ENCODE measurements around the gene NOD2.

NOD2 gene

DNA sequence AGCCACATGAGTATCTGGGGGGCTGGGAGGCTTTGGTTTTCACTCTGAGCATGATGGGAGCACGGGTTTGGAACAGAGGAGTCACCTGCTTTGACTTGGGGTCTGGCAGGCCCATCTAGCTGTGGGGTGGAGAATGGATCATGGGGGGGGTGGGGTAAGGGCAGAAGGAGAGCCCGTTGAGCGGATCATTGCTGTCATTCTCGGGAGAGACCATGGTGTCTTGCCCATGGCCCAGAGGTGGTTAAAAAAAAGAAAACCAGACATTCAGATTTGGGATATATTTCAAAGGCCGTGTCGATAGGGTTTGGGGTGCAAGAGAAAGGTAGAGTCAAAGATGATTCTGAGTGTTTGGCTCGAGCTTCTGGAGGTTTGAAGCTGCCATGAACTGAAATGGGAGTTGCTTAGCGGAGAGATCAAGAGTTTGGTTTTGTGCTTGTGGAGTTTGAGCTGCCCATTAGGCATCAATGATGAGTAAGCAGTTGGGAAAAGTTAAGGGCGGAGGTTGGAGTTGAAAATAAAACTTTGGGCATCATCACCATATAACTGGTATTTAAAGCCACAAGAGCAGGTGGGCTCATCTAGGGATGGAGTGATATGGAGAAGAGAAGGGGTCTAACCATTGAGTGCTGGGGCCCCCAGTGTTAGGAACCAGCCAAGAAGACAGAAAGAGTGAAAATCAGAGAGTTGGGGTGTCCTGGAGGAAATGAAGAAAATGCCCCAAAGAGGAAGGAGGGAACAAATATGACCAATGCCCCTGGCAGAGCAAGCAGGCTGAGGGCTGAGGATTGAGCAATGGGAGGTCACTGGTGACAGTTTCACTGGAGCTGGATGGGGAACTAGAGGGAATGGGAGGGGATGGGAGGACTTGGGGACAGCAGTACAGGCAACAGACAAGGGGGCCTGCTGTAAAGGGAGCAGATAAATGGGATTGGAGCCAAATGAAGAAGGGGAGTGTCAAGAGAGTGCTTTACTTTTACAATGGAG lies 1.9 kb downstream of the NOD2 start:
- DNase-seq: no peak

DNA sequence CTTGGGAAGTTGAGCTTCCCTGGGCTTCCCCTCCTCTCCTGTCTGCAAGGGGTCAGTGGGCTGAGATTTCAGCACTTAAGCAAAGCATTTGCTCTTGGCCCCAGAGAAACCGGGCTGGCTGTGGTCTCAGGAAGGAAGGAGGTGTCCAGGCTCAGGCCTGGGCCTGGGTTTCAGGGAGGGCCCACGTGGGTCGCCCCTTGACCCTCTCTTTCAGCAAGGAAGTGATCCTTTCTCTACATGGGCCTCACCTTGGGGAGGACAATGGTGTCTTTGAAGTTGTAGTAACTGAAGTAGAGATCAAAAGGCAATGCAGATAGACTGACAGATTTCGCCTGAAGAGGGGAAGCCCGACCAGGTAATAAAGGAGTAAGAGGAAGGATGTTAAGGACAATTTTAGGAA lies 2.7 kb downstream of the NOD2 start:
- no peak for DNase-seq

DNA sequence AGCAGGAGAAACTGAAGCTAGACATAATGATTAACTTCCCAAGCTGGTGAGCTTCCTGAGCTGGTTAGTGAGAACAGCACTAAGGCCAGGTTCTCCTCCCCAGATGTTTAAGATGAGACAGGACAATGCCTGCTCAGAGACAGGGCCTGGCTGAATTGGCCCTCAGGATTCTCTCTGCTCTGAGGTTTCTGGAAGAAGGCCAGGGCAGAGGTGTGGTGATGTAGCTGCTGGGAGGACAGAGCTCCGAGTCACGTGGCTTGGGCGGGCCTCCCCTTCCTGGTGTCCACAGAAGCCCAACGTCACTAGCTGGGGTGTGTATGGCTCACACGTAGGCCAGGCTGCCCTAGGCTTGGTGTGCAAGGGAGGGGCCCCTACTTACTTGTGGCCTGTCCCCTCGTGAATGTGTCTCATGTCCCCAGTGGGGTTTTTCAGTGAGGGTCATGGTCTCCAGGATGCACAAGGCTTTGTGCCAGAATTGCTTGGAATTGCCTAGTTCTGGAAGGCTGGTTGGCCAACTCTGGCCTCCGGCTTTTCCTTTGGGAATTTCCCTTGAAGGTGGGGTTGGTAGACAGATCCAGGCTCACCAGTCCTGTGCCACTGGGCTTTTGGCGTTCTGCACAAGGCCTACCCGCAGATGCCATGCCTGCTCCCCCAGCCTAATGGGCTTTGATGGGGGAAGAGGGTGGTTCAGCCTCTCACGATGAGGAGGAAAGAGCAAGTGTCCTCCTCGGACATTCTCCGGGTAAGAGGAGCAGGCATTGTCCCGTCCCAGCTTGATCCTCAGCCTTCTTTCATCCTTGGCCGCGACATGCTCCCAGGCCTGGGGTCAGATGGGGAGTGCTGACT lies 3.4 kb downstream of the NOD2 start:
- DNase-seq: no peak

DNA sequence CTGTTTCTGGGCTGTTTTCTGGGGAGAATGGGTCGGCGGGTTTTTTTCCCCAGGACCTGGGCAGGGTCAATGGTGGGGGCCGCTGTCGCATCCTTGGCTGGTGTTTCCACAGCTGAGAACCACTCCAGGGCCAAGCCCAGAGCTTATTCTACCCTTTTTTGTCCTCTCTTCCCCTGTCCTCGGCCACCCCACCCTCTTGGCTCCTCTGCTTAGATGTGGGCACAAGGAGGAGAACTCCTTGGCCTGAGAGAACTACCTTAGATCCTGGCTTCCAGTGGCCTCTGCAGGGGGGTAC lies 4.0 kb downstream of the NOD2 start:
- no peak for DNase-seq

DNA sequence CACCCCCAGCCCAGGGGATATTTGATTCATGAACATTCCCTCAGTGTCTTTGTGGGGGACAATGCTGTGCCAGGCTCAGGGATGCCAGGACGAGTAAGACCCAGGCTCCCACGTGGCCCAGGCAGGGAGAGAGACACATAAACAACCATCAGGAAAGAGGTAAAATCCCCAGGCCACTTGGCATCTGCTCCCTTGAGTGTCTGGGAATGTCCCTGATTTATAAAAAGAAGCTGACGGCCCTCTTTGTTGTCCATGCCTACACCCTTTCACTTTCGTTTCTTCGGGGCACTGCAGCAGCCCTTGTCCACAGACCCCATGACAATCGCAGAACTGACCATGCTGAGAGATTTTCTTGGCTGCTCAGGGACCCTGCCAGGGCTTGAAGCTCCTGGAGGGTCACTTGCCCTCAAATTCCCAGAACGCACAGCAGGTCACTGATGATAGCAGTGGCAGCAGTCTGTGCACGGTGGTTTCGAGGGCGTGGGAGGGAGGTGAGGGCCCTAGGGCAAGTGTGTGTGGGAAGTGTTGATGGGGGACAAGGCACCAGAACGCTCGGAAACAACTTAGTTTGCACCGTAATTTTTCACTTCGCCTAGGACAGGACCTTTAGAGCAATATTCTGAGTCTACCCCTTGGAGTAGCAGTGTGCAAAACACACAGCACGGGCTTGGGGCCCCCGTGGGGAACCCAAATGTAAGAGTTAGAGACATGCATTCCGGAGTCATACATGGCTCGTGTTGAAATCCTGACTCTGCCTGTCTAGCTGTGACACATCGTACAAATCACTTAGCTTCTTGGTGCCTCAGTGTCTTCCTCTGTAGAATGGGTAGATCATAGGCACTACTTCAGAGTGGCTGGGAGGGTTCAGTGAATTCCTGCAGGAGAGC lies 4.7 kb downstream of the NOD2 start:
- no peak for DNase-seq

DNA sequence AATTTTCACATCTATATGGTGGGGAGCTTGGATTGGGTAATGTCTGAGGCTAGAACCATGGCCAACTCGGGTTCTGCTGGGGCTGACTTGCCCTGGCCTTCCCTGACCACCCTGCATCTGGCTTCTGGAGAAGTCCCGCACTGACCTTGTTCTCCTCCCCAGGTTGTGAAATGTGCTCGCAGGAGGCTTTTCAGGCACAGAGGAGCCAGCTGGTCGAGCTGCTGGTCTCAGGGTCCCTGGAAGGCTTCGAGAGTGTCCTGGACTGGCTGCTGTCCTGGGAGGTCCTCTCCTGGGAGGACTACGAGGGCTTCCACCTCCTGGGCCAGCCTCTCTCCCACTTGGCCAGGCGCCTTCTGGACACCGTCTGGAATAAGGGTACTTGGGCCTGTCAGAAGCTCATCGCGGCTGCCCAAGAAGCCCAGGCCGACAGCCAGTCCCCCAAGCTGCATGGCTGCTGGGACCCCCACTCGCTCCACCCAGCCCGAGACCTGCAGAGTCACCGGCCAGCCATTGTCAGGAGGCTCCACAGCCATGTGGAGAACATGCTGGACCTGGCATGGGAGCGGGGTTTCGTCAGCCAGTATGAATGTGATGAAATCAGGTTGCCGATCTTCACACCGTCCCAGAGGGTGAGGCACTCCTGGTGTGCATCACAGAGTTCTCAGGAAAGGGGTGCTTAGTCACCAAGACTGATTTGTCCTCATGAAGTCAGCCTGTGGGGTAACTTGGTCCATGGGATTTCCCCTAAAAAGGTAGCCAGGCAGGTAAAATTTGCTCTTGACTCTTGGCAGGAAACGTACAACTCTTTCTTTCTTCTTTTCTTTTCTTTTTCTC lies 6.1 kb downstream of the NOD2 start:
- DNase-seq: peak; percentile 50

DNA sequence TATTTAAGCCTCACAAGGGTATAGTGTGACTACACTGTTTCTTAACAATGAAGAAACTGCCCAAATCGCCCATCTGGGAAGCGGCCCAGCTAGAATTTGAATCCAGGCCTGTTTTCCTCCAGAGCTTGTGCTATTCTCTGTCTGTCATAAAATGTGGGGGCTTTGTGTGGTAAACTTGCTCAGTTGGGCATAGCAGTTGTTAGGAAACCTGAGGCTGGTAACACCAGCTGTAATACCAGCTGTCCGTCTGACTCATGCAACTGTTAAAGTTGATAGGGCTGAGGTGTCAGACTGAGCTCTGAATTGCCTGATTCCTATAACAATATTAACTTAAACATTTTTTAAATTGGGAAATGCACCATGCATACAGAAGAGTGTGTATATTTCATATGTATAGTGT lies 9.3 kb downstream of the NOD2 start:
- DNase-seq: no peak

DNA sequence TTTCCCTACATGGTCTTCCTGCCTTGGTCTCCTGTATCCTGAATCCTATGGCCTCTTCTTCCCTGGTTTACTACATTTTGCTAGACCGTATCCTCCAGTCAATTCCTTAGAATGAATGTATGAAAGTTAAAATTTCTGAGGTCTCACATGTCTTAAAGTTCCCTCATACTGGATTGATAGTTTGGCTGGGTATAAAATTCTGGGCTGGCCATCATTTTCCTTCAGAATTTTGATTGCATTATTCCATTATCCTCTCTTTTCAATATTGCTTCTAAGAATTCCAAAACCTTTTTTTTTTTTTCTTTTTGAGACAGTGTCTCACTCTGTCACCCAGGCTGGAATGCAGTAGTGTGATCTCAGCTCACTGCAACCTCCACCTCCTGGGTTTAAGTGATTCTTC lies 10.8 kb downstream of the NOD2 start:
- no peak for DNase-seq

DNA sequence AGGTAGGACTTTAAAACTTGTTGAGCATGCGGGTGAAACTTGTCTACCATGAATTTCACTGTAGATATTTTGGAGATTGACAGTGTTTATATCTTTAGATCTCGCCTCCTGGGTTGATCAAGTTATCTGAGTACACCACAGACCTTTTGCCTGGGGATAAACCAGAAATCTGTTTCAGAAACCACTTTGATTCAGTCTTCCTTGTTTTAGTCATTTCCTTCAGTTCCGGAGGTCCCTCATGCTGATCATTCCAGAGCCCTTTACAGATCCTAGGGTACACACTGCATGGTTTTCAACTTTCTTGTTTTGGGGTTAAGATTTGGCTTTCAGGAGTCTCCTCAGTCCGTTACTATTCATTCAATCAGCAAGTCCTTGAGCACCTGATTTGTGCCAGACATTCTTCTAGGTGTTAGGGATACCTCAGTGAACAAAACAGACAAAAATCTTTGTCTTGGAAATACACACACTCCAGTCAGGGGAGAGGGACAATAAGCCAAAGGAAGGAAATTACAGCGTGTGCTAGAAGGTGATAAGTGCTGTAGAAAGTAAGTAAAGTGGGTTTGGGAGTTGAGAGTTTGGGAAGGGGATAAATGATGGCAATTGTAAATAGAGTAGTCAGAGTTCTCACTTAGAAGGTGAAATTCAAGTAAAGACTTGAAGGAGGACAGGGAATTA lies 12.2 kb downstream of the NOD2 start:
- DNase-seq: no peak

DNA sequence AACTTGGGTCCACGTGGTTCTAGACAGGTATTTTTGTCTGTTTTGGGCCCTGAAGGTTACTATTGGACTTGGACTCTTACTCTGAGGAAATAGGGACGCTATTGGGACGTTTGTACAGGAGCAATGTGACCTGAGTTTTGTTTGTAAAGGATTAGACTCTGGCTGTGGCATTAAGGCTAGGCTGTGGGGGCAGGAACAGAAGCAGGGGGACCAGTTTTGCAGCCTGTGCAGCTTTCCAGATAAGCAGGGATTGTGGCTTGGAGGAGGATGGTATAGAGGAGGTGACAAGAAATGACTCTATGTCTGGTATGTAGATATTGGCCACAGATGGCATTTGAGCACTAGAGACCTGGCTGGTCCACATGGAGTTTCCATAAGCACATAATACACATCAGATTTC lies 12.8 kb downstream of the NOD2 start:
- DNase-seq: no peak

DNA sequence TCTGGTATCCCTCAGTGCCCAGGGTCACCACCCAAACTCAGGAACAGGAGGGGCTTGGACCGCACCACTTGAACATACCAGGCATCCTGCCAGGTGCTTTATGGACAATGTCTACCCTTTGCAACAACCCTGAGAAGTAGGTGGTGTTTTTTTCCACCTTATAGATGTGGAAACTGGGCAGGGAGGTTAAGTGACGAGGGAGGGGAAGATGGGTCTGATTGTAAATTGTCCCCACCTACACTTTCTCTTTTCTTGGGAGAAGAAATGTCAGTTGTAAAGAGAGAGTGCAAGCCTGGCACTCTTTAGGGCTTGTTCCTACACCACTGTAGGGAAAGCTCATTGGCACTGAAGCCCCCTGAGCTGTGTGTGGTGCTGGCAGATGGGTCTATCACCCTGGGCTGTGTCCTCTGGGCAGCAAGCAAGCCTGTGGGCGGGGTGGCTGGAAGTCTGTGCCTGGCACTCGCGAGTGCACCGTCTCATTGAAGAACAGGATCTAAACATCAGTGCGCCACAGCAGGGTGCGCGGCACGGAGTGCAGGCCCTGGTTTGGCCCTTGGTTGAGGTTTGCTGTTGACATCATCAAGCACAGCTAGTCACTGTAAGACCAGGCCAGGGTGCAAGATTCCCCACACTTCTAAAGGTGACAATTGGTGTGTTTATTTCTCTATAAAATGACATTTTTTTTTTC lies 15.1 kb downstream of the NOD2 start:
- no peak for DNase-seq

DNA sequence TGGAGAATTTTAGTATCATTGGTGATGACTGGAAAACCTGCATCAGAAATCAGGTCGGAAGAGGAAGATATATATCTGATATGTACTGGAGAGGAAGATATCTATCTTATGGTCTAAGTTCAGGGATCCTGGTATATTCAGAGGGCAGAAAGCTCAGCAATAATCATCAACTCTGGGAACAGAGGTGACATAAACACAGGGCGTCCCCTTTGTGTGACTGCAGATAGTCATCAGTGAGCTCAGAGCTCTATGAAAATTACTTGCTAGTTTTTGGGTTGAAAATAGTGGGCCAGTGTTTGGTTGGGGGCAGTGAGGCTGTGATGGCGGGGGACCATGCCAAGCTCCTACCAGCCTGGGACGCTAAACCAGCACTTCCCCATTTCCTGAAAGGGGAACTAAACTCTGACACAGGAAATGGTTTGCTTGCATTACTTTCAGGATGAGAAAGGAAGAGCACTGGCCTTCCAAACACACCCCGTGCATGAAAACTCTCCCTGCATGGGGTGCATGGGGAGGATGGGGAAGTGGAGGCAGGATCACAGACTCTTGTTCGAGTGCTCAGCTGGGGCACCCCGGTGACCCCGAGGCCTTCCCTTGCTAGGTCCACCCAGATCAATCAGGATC lies 15.8 kb downstream of the NOD2 start:
- DNase-seq: no peak

DNA sequence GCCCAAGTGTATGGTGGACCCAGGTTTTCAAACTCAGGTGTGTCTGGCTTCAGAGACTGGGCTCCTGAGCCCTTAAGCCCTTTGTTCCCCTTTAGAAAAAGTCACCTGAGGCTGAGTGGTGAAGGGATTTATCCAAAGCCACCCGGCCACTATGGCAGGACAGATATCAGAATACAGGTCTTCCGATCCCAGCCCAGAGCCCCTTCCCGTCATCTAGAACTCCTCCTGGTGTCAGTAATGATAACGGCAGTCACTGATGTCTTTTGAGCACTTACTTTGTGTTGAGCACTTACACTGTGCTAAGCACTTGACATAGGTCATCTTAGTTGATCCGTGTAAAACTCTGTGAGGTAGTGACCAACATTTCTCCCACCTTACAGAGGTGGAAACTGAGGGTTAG lies 16.6 kb downstream of the NOD2 start:
- no peak for DNase-seq

DNA sequence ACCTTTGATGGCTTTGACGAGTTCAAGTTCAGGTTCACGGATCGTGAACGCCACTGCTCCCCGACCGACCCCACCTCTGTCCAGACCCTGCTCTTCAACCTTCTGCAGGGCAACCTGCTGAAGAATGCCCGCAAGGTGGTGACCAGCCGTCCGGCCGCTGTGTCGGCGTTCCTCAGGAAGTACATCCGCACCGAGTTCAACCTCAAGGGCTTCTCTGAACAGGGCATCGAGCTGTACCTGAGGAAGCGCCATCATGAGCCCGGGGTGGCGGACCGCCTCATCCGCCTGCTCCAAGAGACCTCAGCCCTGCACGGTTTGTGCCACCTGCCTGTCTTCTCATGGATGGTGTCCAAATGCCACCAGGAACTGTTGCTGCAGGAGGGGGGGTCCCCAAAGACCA lies 17.6 kb downstream of the NOD2 start:
- no peak for DNase-seq

DNA sequence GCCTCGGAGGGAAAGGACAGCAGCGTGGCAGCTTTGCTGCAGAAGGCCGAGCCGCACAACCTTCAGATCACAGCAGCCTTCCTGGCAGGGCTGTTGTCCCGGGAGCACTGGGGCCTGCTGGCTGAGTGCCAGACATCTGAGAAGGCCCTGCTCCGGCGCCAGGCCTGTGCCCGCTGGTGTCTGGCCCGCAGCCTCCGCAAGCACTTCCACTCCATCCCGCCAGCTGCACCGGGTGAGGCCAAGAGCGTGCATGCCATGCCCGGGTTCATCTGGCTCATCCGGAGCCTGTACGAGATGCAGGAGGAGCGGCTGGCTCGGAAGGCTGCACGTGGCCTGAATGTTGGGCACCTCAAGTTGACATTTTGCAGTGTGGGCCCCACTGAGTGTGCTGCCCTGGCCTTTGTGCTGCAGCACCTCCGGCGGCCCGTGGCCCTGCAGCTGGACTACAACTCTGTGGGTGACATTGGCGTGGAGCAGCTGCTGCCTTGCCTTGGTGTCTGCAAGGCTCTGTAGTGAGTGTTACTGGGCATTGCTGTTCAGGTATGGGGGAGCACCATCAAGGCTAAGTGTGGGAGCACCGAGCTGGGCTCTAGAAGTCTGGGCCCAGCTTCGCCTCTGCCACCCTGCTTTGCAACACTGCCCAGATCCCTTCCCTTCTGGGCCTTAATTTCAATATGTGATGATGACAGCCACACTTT lies 18.6 kb downstream of the NOD2 start:
- no peak for DNase-seq

DNA sequence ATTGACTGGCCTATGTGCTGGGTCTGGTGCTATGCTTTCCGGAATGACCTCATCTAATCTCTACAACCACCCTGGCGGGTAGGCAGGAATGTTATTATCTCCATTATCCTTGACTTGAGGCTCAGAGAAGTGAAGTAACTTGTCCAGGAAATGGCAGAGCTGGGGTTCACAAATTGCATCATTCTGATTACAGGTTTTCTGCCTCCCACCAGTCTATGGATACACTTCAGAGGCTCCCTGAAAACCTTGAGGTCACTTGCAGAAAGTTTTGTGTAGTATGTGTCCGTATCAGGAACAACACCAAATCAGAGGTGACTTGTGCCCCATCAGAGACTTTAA lies 19.1 kb downstream of the NOD2 start:
- DNase-seq: no peak

DNA sequence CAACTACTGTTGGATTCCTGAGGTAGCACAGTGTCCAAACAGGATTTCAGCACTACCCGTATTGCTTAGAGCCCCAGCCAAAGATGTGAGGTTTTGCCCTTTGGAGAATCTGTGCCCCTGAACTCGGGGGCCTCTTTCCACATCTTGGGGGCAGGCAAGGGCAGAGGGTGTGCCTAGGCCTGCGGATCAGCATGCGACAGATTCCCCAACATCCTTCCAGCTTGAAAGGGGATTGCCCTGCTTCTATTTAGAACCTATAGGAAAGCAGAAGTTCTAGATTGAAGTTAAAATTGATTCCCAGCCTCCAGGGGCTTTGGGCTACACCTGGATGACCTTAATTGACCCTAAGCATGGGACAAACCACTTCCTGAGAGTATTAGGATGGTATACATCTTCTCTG lies 19.6 kb downstream of the NOD2 start:
- DNase-seq: no peak

DNA sequence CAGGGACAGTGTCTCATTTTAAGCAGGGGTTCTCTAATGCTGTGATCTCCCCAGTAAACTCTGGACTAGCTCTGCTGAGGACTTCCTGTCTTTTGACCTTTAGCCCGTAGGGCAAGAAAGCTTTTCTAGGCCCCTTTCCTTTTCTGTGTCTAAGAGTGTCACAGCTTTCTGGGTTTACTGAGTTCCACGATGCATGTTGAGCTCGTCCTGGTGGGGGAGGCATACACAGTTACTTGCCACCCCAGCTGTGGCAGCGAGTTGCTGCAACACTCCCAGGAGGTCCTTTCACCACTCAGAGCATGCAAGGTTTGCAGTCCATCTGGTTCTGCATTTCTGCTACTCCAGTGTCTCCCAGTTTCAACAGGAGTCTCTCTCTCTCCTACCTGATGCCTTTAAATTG lies 23.7 kb downstream of the NOD2 start:
- no peak for DNase-seq

DNA sequence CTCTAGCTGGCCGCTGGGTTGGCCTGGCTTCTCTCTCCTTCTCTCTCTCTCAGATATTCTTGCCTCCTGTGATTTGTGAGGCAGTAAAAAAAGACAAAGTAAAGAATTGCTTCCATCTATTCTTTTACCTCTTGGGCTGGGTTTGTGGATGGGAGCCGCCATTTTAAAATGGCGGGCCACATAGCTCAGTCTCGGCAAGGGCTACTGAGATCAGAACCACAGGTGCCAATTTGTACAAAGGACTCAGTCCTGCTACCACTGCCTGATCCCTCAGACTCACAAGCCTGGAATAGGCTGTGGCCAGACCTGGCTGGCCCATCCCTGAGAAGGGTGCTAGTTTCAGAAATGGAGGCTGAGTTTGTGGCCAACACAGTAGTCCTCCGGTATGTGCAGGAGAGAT lies 24.1 kb downstream of the NOD2 start:
- no peak for DNase-seq

Measured in activated naive CD4-positive, alpha-beta T cell treated with anti-CD3 and anti-CD28 coated beads, Interleukin-2, amount 50 U/mL, for 16 hours (primary cell).